Right ventricle myocardium superior (tissue), 1 donor: ENCODE data around the gene EEF1AKMT2. TPM values are rescaled to one million over a fixed set of nuclear protein-coding genes. Genes with fewer than 3 reads are reported as not detected.
"Not testable (repeated sequence)": the region's sequence is repeated elsewhere in the genome, so short reads cannot be mapped to it uniquely, and the experiment has no call there.

ENCODE experiments used
- ATAC-seq: fragments of 200-7000 bp; cut with Tn5 transposase; one replicate; pipeline ENCODE4 v1.9.1; 2020; ENCODE audit warnings: mild to moderate bottlenecking; ENCODE audit not compliant: poor library complexity
- DNase-seq: peaks from one replicate; pipeline ENCODE4 v3.0.0-alpha.2; 2020
- intact Hi-C: fragments of 100-400 bp; cut with DNase I; formaldehyde crosslinking; loops from one replicate; pipeline ENCODE4 v1.11.2; 2022
- long read RNA-seq: library from polyadenylated mRNA; unstranded; transcript quantifications from one replicate; pipeline ENCODE4 v2.0.0, GENCODE V29; 2021
- total RNA-seq: library from RNA; stranded (reverse); fragmentation: NEBNext Ultra II Directional; extraction: Animal tissue kit (Norgen Biotek cat#: 25700); gene quantifications from one replicate; pipeline ENCODE4 v1.2.1, GENCODE V29; 2021
- donor health status: DM: no; HTN: yes; CAD: no; lungs with severe emphysema.

EEF1AKMT2 gene
- total RNA-seq: 11.9 TPM
- long read RNA-seq, partial matches to known transcripts: 1 of 11 reads
- long read RNA-seq, other reads (novel, unspliced or antisense): 2 of 11 reads

- intact Hi-C loops: no loop called here
- peak; percentile 99 for ATAC-seq
- peak; percentile 92 for DNase-seq
Measured at GRCh38 chr10:124791547-124792348, at the start of gene EEF1AKMT2. Gene EEF1AKMT2 (minus strand): TSS chr10:124791887. CDS start chr10:124791833, 54 bp downstream.

DNA sequence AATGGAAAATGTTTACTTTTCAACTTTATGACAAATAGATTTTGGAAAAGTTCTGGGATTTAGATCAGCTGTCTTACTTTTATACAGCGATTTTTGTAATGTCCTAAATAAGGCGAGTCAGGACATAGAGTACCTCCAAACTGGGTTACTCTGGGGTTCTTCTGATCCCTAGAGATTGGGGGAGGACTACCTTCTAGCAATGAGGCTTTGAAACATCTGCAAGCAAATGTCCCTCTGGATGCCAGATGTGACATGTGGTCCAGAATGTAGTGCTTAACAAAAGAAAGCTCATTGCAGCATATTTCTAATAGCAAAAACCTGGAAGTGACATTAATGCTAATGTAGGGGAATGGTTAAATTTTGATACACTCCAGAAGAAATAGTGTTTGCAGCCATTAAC is 46.0 kb upstream of the EEF1AKMT2 start:
- intact Hi-C loops: no loop called here
- ATAC-seq (no peak), DNase-seq (no peak)

DNA sequence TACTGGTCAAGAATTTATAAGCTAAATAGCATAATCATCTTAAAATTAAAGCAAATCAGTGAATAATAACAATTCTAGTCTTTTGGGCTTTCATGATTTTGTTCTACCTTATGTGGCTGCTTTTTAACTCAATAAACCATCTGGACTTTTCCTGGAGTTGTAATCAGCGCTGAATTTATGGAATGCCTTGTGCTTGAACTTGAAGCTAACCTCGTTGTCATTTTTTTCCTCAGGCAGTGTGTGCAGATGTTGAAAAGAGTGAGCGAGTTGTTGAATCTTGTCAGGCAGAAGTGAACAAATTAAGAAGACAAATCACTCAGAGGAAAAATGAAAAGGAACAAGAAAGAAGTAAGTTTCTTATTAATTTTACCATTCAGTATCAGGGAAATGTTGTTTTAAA is 39.4 kb upstream of the EEF1AKMT2 start:
- no peak for DNase-seq
- intact Hi-C loops: no loop called here

DNA sequence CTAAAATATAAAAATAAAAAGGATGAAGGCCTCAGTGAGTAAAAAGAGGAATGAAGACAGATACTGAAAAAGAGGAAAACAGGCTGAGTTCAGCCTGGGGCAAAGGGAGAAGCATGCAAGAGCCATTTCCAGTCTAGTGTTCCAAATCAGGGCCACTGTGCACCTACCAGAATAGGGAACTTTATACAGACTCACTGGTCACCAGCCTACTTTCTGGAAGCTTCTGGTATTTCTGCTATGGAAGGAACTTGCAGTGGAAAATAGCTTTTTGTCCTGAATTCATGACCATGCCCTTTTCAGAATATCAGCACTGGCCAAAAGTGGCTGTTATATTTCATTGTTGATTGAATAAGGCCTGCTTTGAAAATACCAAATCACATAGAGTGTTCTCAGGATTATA is 38.8 kb upstream of the EEF1AKMT2 start:
- intact Hi-C loops: no loop called here
- ATAC-seq (no peak), DNase-seq (no peak)

More for the DNA sequence above, 39.4 kb upstream of the EEF1AKMT2 start:
- no peak for ATAC-seq

GRCh38 chr10:124829447-124830115 is 37.9 kb upstream of the EEF1AKMT2 start:
- DNase-seq (no peak), ATAC-seq (no peak)
- intact Hi-C loops: no loop called here

GRCh38 chr10:124827474-124827873 is 35.8 kb upstream of the EEF1AKMT2 start:
- DNase-seq: no peak
- intact Hi-C loops: no loop called here
- no peak for ATAC-seq

DNA sequence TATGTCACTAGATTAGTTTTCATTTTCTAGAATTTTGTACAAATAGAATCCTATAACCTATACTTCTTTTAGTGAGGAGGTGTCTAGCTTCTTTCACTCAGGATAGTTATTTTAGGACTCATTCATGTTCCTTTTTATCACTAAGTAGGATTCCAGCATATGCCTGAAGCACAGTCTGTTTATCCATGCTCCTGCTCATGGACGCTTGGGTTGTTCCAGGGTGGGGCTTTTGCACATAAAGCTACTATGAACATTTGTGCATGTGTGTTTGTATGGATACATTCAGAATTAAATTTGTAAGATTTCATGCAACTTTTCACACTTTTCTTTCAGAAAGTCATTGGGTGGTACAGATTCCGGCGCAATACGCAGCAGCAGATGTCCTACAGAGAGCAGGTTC is 34.6 kb upstream of the EEF1AKMT2 start:
- intact Hi-C loops: no loop called here
- ATAC-seq (no peak), DNase-seq (no peak)

- intact Hi-C loops: no loop called here
- ATAC-seq: no peak
- no peak for DNase-seq
Measured at GRCh38 chr10:124825702-124826101, 34.0 kb upstream of the EEF1AKMT2 start.

- intact Hi-C loops, ATAC-seq, DNase-seq: not testable (repeated sequence)
Measured at GRCh38 chr10:124824932-124825331, 33.2 kb upstream of the EEF1AKMT2 start.

GRCh38 chr10:124824507-124824906 is 32.8 kb upstream of the EEF1AKMT2 start:
- ATAC-seq (no peak), DNase-seq (no peak)
- intact Hi-C loops: no loop called here

- intact Hi-C loops: no loop called here
- DNase-seq (no peak), ATAC-seq (no peak)
Measured at GRCh38 chr10:124821520-124821919, 29.8 kb upstream of the EEF1AKMT2 start.

DNA sequence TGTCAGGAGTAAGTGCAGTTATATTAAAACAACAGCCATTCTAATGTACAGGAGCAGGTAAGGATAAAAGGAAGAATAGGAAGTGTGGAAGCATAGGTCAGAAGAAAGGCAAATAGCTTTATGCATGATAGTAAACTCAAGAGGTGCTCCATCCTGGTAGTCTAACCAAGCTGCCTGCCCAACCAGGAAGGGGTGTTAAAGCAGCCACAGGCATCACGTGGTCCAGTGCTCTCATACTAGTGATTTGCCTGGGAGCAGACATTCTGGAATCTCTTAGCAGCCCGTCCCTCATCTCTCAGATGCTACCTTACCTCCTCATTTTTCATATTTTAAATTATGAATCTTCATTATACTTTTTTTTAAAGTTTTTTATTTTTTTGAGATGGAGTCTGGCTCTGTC is 28.4 kb upstream of the EEF1AKMT2 start:
- intact Hi-C loops: no loop called here
- ATAC-seq (no peak), DNase-seq (no peak)

DNA sequence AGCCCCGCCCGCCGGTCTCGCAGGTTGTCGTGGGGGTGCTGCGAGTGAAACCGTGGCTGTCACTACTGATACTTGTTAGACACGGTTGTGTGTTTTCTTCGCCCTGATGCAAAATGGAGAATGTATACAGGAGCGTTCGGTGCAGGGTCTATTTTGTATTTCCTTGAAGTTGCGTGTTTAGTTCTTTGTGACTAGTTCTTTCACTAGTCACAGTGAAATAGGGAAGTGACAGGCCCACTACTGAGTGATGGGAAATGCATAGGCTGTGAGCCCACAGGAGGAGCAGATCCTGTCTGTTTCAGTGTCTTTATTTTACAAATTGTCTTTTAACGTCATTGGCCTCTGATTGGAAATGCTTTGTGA is 10.6 kb upstream of the EEF1AKMT2 start:
- no peak for ATAC-seq
- no peak for DNase-seq
- intact Hi-C loops: no loop called here

DNA sequence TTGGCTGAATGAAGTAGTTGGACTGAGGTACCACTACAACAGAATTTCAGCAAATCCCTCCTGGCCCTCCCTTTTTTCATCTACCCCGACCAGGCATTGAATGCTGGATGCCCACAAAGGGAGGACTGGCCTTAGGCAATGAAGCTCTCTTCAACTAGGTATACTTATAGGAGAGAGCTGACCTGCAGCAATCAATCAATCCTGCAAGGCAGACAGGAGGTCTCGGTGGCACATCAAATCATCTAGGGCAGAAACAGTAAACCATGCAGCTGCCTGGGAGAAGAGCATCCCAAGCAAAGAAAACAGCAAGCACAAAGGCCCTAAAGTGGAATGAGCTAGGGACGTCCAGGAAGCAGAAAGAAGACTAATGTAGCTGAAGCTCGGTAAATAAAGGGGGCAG is 7.5 kb upstream of the EEF1AKMT2 start:
- no peak for ATAC-seq
- DNase-seq: no peak
- intact Hi-C loops: no loop called here

- intact Hi-C loops: no loop called here
- ATAC-seq (no peak), DNase-seq (no peak)
Measured at GRCh38 chr10:124798781-124799180, 7.1 kb upstream of the EEF1AKMT2 start.

DNA sequence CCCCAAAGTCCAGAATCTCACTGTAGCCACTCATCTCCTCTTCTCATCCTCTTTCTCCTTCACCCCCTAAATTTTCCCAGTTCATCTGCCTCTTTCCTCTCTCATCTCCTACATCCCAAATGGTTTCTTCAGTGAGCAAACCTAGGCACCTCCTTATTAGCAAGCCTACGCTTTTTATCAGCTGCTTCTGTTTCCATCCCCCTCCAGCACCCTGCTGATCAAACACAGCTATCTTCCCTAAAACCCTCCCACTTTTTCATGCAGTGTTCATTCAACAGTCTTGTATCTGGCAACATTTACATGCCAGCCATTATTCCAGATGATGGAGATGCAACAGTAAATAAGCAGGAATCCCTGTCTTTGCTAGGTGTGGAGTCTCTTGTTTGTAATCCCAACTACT is 6.7 kb upstream of the EEF1AKMT2 start:
- DNase-seq: no peak
- ATAC-seq: no peak
- intact Hi-C loops: no loop called here

- ATAC-seq: no peak
- DNase-seq: no peak
- intact Hi-C loops: no loop called here
Measured at GRCh38 chr10:124792998-124793352, 1.3 kb upstream of the EEF1AKMT2 start.

- DNase-seq, intact Hi-C loops, ATAC-seq: not testable (repeated sequence)
Measured at GRCh38 chr10:124782900-124783299, 8.8 kb downstream of the EEF1AKMT2 start.

GRCh38 chr10:124768791-124769190 is 22.9 kb downstream of the EEF1AKMT2 start:
- no peak for ATAC-seq
- no peak for DNase-seq
- intact Hi-C loops: no loop called here

DNA sequence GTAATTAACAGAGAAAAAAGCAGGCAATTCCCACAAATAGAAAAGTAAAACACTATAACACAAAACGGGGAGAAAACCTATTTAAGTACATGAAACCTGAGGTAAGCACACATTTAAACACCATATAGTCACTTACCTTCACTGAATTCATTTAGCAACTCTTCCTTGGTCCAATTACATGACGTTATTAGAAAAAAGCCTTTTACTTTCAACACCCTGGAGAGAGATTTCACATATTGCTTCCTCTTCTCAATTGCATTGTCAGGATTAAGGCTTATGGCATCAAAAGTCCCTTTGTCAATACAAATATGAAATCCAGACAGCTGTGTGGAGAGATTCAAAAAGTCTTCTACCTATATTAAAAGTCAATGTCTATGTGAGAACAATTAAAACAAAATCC is 26.4 kb downstream of the EEF1AKMT2 start:
- intact Hi-C loops: no loop called here
- ATAC-seq: no peak
- DNase-seq: no peak
